HepG2 (cell line): ENCODE data around the gene GDF15. TPM values are rescaled to one million over a fixed set of nuclear protein-coding genes. Genes with fewer than 3 reads are reported as not detected.
A peak's percentile ranks its signal among the peaks of the same experiment; 100 is the strongest.

ENCODE experiments used
- KLF13 ChIP-seq: sonication (generic); formaldehyde crosslinking; IDR thresholded peaks from 2 replicates; pipeline ENCODE4 v1.4.0; 2020; ENCODE audit warnings: mild to moderate bottlenecking, missing genetic modification reagents
- PAWR ChIP-seq: sonication (generic); formaldehyde crosslinking; IDR thresholded peaks from 2 replicates; pipeline ENCODE4 v1.4.0; 2020; ENCODE audit warnings: missing genetic modification reagents, mild to moderate bottlenecking, borderline replicate concordance
- RBM22 ChIP-seq: fragments of 200-400 bp; formaldehyde crosslinking; optimal IDR thresholded peaks from 2 replicates; pipeline ENCODE3; 2017; ENCODE audit warnings: mild to moderate bottlenecking, low read length, moderate library complexity
- ZBTB8A ChIP-seq: sonication (generic); formaldehyde crosslinking; IDR thresholded peaks from 2 replicates; pipeline ENCODE4 v1.4.0; 2020; ENCODE audit warnings: mild to moderate bottlenecking, low read depth, missing genetic modification reagents, borderline replicate concordance
- ZNF354B ChIP-seq: sonication (generic); formaldehyde crosslinking; IDR thresholded peaks from 2 replicates; pipeline ENCODE4 v1.8.0; 2022; ENCODE audit warnings: mild to moderate bottlenecking, missing genetic modification reagents
- polyA plus RNA-seq, 8 experiments: library from polyadenylated mRNA; depleted of rRNA in 3 of 8; stranded (reverse) in 7 of 8; unstranded in 1 of 8; fragments of >200 nt; fragmentation: Illumina TruSeq in 4 of 8; extraction: Trizol in 4 of 8; gene quantifications; 2 replicates each; pipeline versions ENCODE4 v1.2.1 to v1.2.3, GENCODE V29; 2011 to 2016; ENCODE audit warnings: low read depth in 4 of 8, missing spikeins in 1 of 8, mixed read lengths in 1 of 8; ENCODE audit not compliant: insufficient read depth in 1 of 8
- total RNA-seq, 5 experiments: library from RNA; depleted of rRNA; stranded (reverse); fragments of >200 nt; fragmentation: Illumina TruSeq; extraction: Trizol; gene quantifications; 2 replicates each; pipeline ENCODE4 v1.2.3, GENCODE V29; 2016; ENCODE audit warnings: low read depth in 1 of 5
- TF ChIP-seq, protein P1 (sequence below): sonication (generic); formaldehyde crosslinking; IDR thresholded peaks from 2 replicates; pipeline ENCODE4 v1.4.0; 2020; ENCODE audit warnings: low read depth, missing genetic modification reagents
- TF ChIP-seq, protein P2 (sequence below): fragments of 450-650 bp; IDR thresholded peaks from 2 replicates; pipeline ENCODE4 v1.6.1; 2017
- TF ChIP-seq, protein P3 (sequence below): sonication (generic); formaldehyde crosslinking; IDR thresholded peaks from 2 replicates; pipeline ENCODE4 v1.4.0; 2020; ENCODE audit warnings: missing genetic modification reagents, borderline replicate concordance
- TF ChIP-seq, protein P4 (sequence below): sonication (generic); formaldehyde crosslinking; IDR thresholded peaks from 2 replicates; pipeline ENCODE4 v1.9.0; 2022; ENCODE audit warnings: low read depth, missing genetic modification reagents
- TF ChIP-seq, protein P5 (sequence below): sonication (generic); formaldehyde crosslinking; IDR thresholded peaks from 2 replicates; pipeline ENCODE4 v1.4.0; 2020; ENCODE audit warnings: mild to moderate bottlenecking, missing genetic modification reagents, borderline replicate concordance

The GDF15 gene
- total and polyA plus RNA-seq, 2 of the 13 experiments (the other 11 are each of a cell fraction or from before 2014, with no cell fraction given) = 146 to 422 TPM

DNA sequence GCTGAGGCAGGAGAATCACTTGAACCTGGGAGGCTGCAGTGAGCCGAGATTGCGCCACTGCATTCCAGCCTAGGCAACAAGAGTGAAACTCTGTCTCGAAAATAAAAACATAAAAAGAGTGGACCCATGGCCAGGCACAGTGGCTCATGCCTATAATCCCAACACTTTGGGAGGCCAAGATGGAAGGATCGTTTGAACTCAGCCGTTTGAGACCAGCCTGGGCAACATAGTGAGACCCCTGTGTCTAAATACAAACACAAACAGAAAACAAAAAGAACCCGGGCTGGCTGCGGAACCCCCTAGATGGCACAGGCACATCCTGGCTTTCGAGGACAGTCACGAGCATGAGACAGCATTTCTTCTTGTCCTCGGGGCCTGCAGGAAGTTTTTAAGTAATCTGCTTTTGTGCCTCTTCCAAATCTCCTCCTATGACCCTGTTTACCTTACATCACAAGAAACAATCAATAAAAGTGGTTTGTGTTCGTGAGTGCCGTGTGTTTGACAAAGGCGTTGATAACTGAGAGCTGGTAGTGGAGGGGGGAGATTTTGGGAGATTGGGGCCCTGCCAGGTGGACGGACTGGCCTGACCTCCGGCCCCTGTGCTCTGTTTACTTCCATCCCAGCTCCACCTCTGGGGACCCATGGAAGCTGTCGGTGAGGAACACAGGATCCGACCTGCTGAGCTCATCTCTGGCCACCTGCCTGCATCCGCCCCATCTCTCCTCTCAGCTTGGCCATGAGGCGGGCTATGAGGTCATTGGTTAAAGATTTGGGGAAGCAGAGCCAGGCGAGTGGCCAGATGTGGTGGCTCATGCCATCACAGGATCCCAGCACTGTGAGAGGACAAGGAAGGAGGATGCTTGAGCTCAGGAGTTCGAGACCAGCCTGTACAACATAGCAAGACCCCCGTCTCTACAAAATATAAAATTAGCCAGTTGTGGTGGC is 5.9 kb upstream of the GDF15 start (continued):
- TF ChIP-seq, protein P1, sequence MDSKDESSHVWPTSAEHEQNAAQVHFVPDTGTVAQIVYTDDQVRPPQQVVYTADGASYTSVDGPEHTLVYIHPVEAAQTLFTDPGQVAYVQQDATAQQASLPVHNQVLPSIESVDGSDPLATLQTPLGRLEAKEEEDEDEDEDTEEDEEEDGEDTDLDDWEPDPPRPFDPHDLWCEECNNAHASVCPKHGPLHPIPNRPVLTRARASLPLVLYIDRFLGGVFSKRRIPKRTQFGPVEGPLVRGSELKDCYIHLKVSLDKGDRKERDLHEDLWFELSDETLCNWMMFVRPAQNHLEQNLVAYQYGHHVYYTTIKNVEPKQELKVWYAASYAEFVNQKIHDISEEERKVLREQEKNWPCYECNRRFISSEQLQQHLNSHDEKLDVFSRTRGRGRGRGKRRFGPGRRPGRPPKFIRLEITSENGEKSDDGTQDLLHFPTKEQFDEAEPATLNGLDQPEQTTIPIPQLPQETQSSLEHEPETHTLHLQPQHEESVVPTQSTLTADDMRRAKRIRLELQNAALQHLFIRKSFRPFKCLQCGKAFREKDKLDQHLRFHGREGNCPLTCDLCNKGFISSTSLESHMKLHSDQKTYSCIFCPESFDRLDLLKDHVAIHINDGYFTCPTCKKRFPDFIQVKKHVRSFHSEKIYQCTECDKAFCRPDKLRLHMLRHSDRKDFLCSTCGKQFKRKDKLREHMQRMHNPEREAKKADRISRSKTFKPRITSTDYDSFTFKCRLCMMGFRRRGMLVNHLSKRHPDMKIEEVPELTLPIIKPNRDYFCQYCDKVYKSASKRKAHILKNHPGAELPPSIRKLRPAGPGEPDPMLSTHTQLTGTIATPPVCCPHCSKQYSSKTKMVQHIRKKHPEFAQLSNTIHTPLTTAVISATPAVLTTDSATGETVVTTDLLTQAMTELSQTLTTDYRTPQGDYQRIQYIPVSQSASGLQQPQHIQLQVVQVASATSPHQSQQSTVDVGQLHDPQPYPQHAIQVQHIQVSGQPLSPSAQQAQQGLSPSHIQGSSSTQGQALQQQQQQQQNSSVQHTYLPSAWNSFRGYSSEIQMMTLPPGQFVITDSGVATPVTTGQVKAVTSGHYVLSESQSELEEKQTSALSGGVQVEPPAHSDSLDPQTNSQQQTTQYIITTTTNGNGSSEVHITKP = 0 out of 2 replicates have a peak, but pooled peaks have one; percentile 44
- TF ChIP-seq, protein P2, sequence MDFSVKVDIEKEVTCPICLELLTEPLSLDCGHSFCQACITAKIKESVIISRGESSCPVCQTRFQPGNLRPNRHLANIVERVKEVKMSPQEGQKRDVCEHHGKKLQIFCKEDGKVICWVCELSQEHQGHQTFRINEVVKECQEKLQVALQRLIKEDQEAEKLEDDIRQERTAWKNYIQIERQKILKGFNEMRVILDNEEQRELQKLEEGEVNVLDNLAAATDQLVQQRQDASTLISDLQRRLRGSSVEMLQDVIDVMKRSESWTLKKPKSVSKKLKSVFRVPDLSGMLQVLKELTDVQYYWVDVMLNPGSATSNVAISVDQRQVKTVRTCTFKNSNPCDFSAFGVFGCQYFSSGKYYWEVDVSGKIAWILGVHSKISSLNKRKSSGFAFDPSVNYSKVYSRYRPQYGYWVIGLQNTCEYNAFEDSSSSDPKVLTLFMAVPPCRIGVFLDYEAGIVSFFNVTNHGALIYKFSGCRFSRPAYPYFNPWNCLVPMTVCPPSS = no peak
- TF ChIP-seq, protein P3, sequence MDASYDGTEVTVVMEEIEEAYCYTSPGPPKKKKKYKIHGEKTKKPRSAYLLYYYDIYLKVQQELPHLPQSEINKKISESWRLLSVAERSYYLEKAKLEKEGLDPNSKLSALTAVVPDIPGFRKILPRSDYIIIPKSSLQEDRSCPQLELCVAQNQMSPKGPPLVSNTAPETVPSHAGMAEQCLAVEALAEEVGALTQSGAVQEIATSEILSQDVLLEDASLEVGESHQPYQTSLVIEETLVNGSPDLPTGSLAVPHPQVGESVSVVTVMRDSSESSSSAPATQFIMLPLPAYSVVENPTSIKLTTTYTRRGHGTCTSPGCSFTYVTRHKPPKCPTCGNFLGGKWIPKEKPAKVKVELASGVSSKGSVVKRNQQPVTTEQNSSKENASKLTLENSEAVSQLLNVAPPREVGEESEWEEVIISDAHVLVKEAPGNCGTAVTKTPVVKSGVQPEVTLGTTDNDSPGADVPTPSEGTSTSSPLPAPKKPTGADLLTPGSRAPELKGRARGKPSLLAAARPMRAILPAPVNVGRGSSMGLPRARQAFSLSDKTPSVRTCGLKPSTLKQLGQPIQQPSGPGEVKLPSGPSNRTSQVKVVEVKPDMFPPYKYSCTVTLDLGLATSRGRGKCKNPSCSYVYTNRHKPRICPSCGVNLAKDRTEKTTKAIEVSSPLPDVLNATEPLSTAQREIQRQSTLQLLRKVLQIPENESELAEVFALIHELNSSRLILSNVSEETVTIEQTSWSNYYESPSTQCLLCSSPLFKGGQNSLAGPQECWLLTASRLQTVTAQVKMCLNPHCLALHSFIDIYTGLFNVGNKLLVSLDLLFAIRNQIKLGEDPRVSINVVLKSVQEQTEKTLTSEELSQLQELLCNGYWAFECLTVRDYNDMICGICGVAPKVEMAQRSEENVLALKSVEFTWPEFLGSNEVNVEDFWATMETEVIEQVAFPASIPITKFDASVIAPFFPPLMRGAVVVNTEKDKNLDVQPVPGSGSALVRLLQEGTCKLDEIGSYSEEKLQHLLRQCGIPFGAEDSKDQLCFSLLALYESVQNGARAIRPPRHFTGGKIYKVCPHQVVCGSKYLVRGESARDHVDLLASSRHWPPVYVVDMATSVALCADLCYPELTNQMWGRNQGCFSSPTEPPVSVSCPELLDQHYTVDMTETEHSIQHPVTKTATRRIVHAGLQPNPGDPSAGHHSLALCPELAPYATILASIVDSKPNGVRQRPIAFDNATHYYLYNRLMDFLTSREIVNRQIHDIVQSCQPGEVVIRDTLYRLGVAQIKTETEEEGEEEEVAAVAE (CRISPR knock-in tag) = peak; percentile 89; the same call in 1 of the 2 replicates
- TF ChIP-seq ZBTB8A (CRISPR knock-in tag) (no peak; the same call in 1 of the 2 replicates), ZNF354B (CRISPR knock-in tag) (0 out of 2 replicates have a peak, but pooled peaks have one; percentile 24), RBM22 (no peak), PAWR (CRISPR knock-in tag) (peak; percentile 49; the same call in 1 of the 2 replicates), KLF13 (CRISPR knock-in tag) (no peak)
- TF ChIP-seq, protein P4, sequence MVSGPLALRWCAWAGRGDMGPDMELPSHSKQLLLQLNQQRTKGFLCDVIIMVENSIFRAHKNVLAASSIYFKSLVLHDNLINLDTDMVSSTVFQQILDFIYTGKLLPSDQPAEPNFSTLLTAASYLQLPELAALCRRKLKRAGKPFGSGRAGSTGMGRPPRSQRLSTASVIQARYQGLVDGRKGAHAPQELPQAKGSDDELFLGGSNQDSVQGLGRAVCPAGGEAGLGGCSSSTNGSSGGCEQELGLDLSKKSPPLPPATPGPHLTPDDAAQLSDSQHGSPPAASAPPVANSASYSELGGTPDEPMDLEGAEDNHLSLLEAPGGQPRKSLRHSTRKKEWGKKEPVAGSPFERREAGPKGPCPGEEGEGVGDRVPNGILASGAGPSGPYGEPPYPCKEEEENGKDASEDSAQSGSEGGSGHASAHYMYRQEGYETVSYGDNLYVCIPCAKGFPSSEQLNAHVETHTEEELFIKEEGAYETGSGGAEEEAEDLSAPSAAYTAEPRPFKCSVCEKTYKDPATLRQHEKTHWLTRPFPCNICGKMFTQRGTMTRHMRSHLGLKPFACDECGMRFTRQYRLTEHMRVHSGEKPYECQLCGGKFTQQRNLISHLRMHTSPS (CRISPR knock-in tag) = peak; percentile 65; the same call in 1 of the 2 replicates
- TF ChIP-seq, protein P5, sequence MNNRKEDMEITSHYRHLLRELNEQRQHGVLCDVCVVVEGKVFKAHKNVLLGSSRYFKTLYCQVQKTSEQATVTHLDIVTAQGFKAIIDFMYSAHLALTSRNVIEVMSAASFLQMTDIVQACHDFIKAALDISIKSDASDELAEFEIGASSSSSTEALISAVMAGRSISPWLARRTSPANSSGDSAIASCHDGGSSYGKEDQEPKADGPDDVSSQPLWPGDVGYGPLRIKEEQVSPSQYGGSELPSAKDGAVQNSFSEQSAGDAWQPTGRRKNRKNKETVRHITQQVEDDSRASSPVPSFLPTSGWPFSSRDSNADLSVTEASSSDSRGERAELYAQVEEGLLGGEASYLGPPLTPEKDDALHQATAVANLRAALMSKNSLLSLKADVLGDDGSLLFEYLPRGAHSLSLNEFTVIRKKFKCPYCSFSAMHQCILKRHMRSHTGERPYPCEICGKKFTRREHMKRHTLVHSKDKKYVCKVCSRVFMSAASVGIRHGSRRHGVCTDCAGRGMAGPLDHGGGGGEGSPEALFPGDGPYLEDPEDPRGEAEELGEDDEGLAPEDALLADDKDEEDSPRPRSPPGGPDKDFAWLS (CRISPR knock-in tag) = peak; percentile 64; the same call in 1 of the 2 replicates
